Testis (tissue), 3 donors: Measurements from ENCODE around the gene FOXL1. TPM values are rescaled to one million over a fixed set of nuclear protein-coding genes. Genes with fewer than 3 reads are reported as not detected.

Experiments
- DNase-seq: peaks from one replicate; pipeline ENCODE4 v3.0.0-alpha.2; 2019
- H3K27ac ChIP-seq, 2 donors: fragments of 200-600 bp; sonication (generic); one replicate each; pipeline ENCODE4 v1.5.1; 2019
- H3K27me3 ChIP-seq: fragments of 200-600 bp; sonication (generic); one replicate; pipeline ENCODE4 v1.5.1; 2019
- H3K36me3 ChIP-seq: fragments of 200-600 bp; sonication (generic); one replicate; pipeline ENCODE4 v1.5.1; 2017; ENCODE audit warnings: low read depth; ENCODE audit errors: missing control alignments
- H3K4me1 ChIP-seq: fragments of 200-600 bp; sonication (generic); one replicate; pipeline ENCODE4 v1.5.1; 2019
- H3K4me3 ChIP-seq, 2 donors: fragments of 200-600 bp; sonication (generic); one replicate each; pipeline ENCODE4 v1.5.1; 2017 to 2019
- H3K9me3 ChIP-seq: fragments of 200-600 bp; sonication (generic); one replicate; pipeline ENCODE4 v1.5.1; 2017
- CTCF ChIP-seq, 3 experiments: fragments of 450-650 bp in 2 of 3; fragments of 200-600 bp in 1 of 3; sonication (generic) in 1 of 3; IDR thresholded peaks; one replicate each; pipeline ENCODE4 v1.5.1; 2016 to 2019; ENCODE audit warnings: antibody characterized with exemption in 3 of 3, mild to moderate bottlenecking in 2 of 3, moderate library complexity in 1 of 3
- POLR2A ChIP-seq: fragments of 450-650 bp; IDR thresholded peaks from one replicate; pipeline ENCODE4 v1.6.1; 2017; ENCODE audit warnings: antibody characterized with exemption, mild to moderate bottlenecking, moderate library complexity
- WGBS, 2 donors: methylation state at CpG; one replicate each; pipeline ENCODE4 v1.1.5; 2018; 5-methylcytosine and 5-hydroxymethylcytosine counted together
- intact Hi-C: fragments of 100-400 bp; cut with DNase I; formaldehyde crosslinking; loops from one replicate; pipeline ENCODE4 v1.15.1; 2023; ENCODE audit warnings: low total_unique reads
- polyA plus RNA-seq: library from polyadenylated mRNA; stranded (reverse); fragments of 350-450 nt; fragmentation: Illumina TruSeq; extraction: RNeasy Lipid Tissue Mini Kit (QIAGEN cat#74804); gene quantifications from one replicate; pipeline ENCODE4 v1.2.3, GENCODE V29; 2014; ENCODE audit warnings: low read depth, low replicate concordance; ENCODE audit not compliant: insufficient read depth
- total RNA-seq, 2 donors: library from RNA; depleted of rRNA; stranded (reverse); fragments of >200 nt; gene quantifications; one replicate each; pipeline ENCODE4 v1.2.3, GENCODE V29; 2016

The FOXL1 gene
- total and polyA plus RNA-seq, 3 donors from 2014 or later, result 1.4 to 5.9 (median 4.6) TPM

- peaks cover 8% of the 10 kb centered on the region for H3K4me1 ChIP-seq
- H3K9me3 ChIP-seq, result no peaks in the 10 kb centered on the region
- H3K36me3 ChIP-seq, result no peaks in the 10 kb centered on the region
- 7 to 13% methylated on average over 33 of the region's 33 CpGs for WGBS, 2 donors
- H3K27me3 ChIP-seq, result no peaks in the 10 kb centered on the region
- no peak for DNase-seq
- H3K4me3 ChIP-seq, result peak overlapping the region; percentile 54 to 71
- peak overlapping the region; percentile 79 to 86 for H3K27ac ChIP-seq
- TF ChIP-seq POLR2A (no peak), CTCF (IDR thresholded peaks at IDR 0.05) (no peak)
- intact Hi-C loops, result loop anchor here (5.0 kb wide), 1 partner anchor 488 kb away; no protein-coding TSS in a partner anchor
Measured at GRCh38 chr16:86568677-86569623, 9.4 kb upstream of the FOXL1 start.

GRCh38 chr16:86569701-86570447 is 8.5 kb upstream of the FOXL1 start:
- no peaks in the 10 kb centered on the region for H3K9me3 ChIP-seq
- H3K4me3 ChIP-seq, result peak overlapping the region in 1 of 2 donors; percentile 71
- H3K27me3 ChIP-seq, result no peaks in the 10 kb centered on the region
- H3K36me3 ChIP-seq, result no peaks in the 10 kb centered on the region
- no peak overlapping the region for H3K27ac ChIP-seq
- TF ChIP-seq CTCF (IDR thresholded peaks at IDR 0.05) (no peak), POLR2A (no peak)
- no peak for DNase-seq
- intact Hi-C loops, result loop anchor here (5.0 kb wide), 1 partner anchor 487 kb away; no protein-coding TSS in a partner anchor
- H3K4me1 ChIP-seq, result peaks cover 3% of the 10 kb centered on the region
- WGBS, 2 donors, result 44 to 48% methylated on average over 13 of the region's 13 CpGs

GRCh38 chr16:86570558-86571529 is 7.5 kb upstream of the FOXL1 start:
- WGBS, 2 donors, result 63 to 84% methylated on average over 24 to 28 of the region's 28 CpGs
- H3K36me3 ChIP-seq, result no peaks in the 10 kb centered on the region
- peaks cover 9% of the 10 kb centered on the region for H3K4me1 ChIP-seq
- TF ChIP-seq POLR2A (no peak), CTCF (IDR thresholded peaks at IDR 0.05) (no peak)
- H3K27me3 ChIP-seq, result no peaks in the 10 kb centered on the region
- H3K9me3 ChIP-seq, result no peaks in the 10 kb centered on the region
- peak overlapping the region in 1 of 2 donors; percentile 67 for H3K27ac ChIP-seq
- intact Hi-C loops, result no loop called here
- H3K4me3 ChIP-seq, result peak overlapping the region in 1 of 2 donors; percentile 71
- DNase-seq, result no peak

GRCh38 chr16:86571530-86571915 is 6.8 kb upstream of the FOXL1 start:
- 73 to 76% methylated on average over 10 of the region's 10 CpGs for WGBS, 2 donors
- Histone ChIP-seq H3K4me3 (peak overlapping the region in 1 of 2 donors; percentile 71), H3K27ac (peak overlapping the region in 1 of 2 donors; percentile 67), H3K27me3 (no peaks in the 10 kb centered on the region), H3K4me1 (peaks cover 9% of the 10 kb centered on the region), H3K9me3 (no peaks in the 10 kb centered on the region), H3K36me3 (no peaks in the 10 kb centered on the region)
- DNase-seq, result no peak
- TF ChIP-seq POLR2A (no peak), CTCF (IDR thresholded peaks at IDR 0.05) (no peak)
- intact Hi-C loops, result no loop called here
